Measurements from ENCODE around the gene G0S2. TPM values are rescaled to one million over a fixed set of nuclear protein-coding genes. Genes with fewer than 3 reads are reported as not detected.

The G0S2 gene
- total RNA-seq, 1 donor from 2014 or later, result 453 TPM

DNA sequence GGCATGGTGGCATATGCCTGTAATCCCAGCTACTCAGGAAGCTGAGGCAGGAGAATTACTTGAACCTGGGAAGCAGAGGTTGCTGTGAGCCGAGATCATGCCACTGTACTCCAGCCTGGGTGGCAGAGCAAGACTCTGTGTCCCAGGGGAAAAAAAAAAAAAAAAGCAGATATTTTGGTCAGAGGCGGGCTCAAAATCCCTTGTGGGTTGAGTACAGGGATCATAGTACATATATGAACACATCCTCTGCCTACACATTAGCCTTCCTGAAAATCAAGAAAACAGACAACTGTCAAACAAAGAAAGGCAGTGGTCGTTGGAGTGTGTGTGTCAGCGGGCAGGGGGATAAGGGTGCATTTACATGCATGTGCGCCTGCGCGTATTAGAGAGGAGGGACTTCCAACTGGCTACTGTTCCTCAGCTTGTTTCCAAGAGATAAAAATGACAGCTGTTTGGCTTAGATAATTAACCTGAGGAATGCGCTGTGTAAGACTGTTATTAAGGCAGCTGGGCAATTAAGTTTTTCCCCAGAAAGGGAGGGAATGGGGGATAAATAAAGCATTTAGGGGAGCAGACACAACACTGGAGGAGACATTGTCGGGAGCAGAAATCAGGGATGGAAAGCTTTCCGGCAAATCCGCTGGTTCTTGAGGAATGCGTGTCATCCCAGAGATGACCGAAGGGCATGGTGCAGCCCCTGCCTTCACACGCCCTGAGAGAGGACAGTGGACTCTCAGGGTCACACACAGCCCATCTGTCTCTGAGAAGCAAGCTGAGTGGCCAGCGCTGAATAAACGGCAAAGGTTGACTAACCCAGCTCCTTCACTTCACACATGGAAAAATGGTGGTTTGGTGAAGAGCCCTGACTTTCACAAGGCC lies 29.4 kb upstream of the G0S2 start:
- peak; percentile 60 for DNase-seq

DNA sequence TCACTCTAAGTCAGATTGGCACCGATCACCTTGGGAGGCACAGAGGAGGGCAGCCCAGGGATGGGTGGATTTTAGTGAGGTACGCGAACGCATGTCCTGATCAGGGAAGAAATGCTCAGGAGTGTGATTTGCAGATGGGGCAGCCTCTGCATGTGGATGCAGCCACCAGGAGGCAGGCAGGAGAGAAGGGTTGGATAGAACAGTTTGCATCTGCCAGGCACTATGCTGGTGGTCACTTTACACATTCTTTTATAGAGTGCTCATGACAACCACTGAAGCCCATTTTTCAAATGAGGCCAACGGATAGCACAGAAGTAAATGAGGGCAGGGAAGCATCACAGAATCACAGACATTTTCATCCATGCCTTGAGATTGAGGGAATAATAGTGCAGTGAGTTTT lies 28.7 kb upstream of the G0S2 start:
- intact Hi-C loops (cut with DNase I), result loop anchor here (2.0 kb wide), 1 partner anchor 28 kb away; the partner anchor contains the start of gene G0S2
- ATAC-seq (ENCODE audit: poor library complexity), result no peak
- DNase-seq, result no peak

More for the DNA sequence above, 29.4 kb upstream of the G0S2 start:
- ATAC-seq (ENCODE audit: poor library complexity), result peak; percentile 38
- intact Hi-C loops (cut with DNase I), result loop anchor here (2.0 kb wide), 1 partner anchor 29 kb away; the partner anchor contains the start of gene G0S2

DNA sequence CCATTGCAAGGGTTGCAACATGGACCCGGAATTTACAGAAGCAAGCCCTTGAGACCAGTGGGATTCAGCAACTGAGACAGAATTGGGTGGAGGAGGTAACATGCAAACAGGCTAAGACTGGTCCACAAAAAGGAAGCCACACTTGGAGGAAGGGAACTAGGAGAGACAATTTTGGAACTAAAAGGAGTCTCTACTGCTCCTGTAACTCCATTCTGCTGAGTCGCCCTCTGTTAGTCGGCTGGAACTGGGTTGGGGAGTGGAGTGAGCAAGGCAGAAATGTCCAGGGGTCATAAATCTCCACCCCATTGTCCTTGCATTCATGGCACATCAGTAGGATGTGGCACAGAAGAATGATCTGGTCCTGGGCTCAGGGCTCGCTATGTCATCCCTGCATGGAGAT lies 28.1 kb upstream of the G0S2 start:
- ATAC-seq (ENCODE audit: poor library complexity) (no peak), DNase-seq (no peak)
- intact Hi-C loops (cut with DNase I), result loop anchor here (2.0 kb wide), 1 partner anchor 28 kb away; the partner anchor contains the start of gene G0S2

DNA sequence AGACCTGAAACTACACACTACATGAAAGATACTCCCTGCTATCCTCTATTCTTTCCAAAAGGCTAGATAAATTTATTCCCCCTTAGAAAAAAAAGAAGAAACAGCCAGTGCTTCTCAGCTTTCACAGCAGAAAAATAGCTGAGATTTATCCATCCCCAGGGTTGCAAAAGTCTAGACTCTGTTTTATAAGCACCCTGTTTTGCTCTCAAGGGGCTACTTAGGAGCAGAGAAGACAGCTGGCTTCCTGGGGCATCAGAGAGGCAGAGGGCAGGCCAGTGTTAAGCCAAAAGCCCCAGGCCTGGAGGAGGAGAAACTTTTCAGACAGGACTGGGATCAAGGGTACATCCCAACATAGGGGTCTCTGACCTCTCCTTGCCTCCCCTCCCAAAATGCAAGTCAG lies 26.9 kb upstream of the G0S2 start:
- ATAC-seq (ENCODE audit: poor library complexity) (no peak), DNase-seq (no peak)
- intact Hi-C loops (cut with DNase I), result no loop called here

DNA sequence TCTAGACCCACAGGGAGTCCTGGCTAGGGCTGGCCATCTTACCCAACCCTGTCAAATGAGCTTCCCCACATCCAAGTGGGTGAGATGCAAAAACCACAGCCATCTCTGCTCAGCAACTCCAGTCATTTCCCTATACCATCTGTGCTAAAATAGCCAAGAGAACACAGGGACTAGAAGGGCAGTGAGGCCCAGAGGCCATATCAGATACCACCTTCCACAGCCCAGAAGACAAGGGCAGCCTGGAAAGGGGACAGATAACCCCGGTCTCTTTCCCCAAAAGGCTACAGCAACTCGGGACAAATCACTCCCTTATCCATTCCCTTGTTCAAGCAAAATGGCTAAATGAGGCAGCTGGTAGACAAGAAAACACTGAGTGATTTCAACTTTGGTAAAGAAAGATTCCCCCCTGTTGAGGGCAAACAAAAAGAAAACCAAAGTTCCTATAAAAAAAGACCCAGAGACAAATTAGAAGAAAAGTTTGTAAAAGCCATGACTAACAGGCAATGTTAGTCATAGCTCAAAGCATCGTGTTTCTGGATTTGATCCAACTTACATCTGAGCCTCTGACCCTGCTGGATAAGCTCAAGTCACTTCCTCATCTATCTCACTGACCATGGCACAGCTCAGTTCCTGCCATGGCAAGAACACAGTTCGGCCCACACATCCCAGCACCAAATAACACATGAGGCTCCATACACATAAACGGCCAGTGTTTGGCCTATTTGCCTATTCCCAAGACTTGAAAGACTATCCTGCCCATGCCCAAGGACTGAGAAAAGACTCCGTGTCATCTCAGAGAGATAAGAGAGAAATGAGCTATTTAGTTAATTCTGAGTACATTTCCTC lies 26.1 kb upstream of the G0S2 start:
- no peak for ATAC-seq (ENCODE audit: poor library complexity)
- DNase-seq, result no peak
- intact Hi-C loops (cut with DNase I), result no loop called here

DNA sequence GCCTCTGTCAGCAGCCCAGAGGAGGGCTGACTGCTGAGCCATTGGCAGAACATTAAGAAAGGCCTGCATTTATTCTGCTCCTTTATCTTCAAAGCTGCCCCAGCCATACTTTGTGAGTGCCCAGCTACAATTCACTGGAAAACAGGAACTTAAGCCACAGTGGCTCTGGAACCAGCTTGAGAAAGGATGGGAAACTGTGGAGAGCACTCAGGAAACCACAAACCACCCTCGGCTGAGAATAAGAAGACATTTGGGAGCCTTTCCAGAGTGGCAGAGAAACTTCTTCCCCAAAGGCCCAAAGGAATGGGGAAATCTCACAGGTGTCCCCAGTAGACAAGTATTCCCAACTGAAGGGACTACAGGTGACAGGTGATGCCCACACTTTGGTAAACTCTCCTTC lies 24.8 kb upstream of the G0S2 start:
- intact Hi-C loops (cut with DNase I), result no loop called here
- no peak for DNase-seq
- no peak for ATAC-seq (ENCODE audit: poor library complexity)

DNA sequence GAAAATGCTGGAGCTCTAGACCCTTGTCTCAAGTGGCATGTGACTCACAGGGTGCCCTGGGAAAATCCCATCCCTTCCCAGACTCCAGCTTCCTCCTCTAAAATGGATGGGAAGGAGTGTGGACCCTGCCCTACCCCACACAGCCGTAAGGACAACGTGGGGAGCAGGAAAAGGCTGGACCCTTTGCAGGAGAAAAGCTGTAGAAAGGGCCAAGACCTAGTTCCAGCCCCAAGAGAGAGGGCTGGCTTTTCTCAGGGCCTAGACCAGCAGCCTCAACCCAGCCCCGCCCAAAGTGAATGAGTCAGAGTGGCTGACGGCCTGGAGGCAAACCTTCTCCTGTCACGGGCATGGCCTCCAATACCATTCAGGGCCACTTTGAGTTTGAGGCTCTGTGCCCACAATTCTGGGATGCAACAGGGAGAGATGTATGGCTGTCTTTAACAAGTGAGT lies 24.0 kb upstream of the G0S2 start:
- ATAC-seq (ENCODE audit: poor library complexity) (peak; percentile 46), DNase-seq (peak; percentile 81)
- intact Hi-C loops (cut with DNase I), result no loop called here

DNA sequence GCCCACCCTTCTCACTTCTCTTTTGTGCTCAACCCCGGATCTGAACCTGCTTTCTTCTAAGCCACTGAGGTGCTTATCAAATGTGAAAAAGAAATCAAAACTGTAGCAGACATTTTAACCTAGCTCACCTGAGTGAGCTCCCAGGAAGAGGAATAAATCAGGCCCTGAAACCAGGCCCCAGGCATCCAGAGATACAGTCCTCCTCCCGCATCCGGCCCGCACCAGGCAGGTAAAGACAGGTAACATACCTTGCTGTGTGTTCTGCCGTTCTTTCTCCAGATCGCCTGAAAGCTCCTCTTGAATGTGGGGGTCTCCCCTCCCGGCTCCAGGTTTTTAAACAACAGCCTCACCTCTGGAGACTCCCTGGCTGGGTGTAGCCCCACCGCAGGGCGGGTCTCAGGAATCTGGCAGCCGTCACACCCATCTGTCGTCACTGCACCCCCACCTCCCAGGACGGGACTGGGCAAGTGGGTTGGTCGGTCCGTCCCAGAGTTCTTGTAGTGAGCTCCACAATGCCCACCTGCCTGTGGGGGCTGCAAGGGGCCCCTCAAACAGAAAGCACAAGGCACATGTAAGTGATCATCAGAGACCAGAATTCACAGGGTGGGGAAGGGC lies 23.0 kb upstream of the G0S2 start, which contains the start of gene LAMB3:
LAMB3 (minus strand) TSS at position 305 of the 615 bp plus-strand sequence. CDS start 1,481 bp downstream, outside the sequence.
- intact Hi-C loops (cut with DNase I), result no loop called here
- no peak for DNase-seq

DNA sequence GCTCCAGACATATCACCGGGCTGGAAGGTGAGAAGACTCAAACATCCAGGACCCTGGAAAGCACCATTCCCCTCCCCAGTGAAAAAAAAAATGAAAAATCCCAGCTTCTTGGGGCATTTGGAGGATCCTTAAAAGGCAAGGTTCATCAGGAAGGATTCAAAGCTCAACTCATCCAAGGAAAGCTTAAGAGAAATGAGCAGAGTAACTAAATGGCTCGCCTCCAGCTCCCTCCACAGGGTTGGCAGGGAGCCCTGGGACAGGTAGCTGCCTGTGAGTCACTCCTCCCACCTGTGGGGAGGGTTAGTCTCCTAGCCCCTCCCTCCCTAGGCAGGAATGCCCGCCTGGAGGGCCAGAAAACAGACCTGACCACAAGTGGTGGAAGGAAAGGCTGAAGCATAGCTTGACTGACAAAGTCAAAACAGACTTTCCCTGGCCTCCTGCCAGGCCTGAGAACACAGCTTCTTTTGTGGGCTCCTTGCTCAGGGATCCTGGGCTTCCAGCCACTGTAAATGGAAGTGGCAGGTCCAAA lies 22.3 kb upstream of the G0S2 start:
- intact Hi-C loops (cut with DNase I), result no loop called here
- DNase-seq (peak; percentile 82), ATAC-seq (ENCODE audit: poor library complexity) (peak; percentile 69)

More for the DNA sequence above, 23.0 kb upstream of the G0S2 start, which contains the start of gene LAMB3:
- no peak for ATAC-seq (ENCODE audit: poor library complexity)

DNA sequence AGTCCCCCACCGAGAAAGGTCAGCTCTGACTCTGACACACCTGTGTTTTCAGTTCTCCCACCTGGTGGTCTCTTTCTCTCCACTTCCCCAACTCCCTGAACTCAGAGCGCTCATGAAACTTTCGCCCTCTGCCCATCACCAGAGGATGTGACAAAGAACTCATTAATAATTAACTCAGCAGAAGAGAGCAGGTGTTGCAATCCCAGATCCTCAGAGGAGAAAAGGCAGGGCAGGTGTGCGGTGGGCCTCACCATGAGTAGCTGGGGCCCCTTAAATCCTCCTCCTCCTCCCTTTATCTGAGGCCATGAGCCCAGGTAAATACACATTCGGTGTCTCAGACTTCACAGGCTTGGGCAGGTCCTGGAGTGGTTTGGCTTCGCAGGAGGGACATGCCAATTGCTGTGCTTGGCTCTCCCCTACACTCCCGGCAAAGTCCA lies 21.3 kb upstream of the G0S2 start:
- ATAC-seq (ENCODE audit: poor library complexity) (no peak), DNase-seq (no peak)
- intact Hi-C loops (cut with DNase I), result no loop called here

DNA sequence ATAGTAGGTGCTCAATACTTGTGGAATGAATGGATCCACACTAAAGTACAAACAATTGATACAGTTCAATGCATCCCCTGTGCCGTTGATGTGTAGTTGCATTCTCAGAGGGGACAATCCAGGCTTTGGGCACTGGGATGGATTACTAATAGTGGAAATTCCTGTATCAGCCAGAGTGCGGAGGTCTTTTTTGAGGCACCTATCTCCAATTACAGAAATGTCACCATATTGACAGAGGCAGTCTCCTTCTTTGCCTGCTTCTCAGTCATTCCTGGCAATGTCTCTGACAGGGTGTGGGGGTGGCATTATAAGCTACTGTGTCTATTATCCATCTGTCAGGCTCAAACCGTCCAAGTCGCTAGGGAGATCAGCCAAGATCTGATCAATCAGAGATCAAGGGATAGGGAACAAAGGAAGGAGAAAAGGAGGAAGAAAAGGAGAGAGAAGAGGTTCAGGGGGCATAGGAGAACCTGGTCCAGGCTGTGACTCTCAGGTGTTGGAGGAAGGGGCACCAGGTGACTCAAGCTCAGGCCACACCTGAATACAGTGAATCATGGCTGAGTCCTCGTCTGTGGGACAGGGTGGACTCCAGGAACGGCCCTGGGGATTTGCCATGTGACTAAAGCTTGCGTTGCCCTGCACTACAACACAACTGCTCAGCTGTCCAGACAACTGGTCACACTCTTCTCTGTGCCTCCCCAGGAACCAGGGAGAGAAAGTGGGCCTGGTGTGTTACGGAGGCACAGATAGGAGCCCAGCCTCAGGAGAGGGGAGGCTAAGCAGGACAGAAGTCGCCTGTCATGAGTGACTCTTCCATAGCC lies 19.6 kb upstream of the G0S2 start:
- ATAC-seq (ENCODE audit: poor library complexity), result no peak

DNA sequence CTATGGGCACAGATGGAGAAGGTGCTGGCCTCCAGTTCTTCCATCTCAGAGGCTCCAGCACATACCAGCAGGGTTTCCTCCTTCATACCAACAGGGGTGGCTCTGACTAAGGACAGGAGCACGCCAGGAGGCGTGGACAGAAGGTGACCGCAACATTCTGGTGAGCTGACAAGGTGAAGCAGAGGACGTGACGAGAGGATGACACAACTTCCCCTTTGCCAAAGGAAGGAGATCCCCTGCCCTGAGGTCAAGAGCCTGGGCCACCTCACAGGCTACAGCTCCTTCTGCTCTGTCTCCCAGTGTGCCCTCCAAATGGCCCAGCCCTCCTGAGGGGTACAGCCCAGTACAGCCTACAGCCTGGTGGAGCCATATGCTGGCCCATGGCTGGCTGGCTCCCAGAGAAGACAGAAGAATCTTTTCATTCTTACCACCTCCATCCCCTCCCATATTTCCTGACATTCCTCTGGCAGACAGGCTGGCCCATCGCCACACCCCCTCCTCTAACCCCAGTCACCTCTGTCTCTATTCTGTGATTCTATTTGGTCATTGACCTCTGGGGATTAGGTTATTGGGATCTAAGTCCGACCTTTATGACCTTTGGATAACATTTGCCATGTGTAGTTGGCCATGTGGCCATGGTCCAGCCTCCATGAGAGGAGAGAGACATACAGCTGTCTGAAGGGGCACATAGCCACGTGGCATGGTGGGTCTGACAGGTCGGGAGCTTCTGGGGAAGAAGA lies 17.9 kb upstream of the G0S2 start:
- no peak for DNase-seq
- intact Hi-C loops (cut with DNase I), result no loop called here
- ATAC-seq (ENCODE audit: poor library complexity), result no peak

More for the DNA sequence above, 19.6 kb upstream of the G0S2 start:
- no peak for DNase-seq
- intact Hi-C loops (cut with DNase I), result no loop called here

DNA sequence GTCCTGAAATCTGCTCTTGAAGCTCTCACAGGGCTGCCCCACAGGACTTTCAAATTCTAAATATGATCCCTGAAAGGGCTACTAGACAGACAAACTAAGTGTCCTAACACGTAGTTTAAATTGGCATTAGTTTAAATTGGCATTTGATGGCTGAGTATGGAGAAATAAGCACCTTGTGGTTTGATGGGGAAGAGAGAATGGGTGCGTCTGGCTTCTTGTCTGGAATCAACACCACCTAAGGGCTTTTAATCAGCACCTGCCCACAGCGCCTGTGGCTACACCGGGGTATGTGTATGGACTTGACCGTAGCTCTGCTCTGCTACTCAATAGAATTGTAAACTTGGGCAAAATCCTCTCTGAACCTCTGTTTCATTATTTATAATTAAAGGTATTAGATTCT lies 17.3 kb upstream of the G0S2 start:
- DNase-seq, result no peak
- intact Hi-C loops (cut with DNase I), result no loop called here
- no peak for ATAC-seq (ENCODE audit: poor library complexity)

DNA sequence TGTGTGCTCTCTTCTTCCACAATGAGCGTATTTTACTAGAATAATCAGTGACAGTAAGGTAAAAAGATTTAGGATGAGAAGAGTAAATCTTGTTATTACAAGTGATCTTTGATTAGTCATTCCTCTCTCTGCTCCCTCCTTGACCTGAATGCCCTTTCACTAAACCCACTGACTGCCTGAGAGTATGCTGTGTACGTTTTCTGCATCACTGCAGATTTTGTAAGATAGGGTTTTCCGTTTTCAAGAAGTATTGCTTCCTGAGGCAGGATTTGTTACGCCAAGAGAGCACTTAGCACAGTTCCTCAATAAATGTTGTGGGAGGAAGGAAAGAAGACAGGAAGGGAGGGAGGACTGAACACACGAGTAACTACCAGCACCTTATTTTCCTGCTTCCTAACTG lies 15.3 kb upstream of the G0S2 start:
- DNase-seq (no peak), ATAC-seq (ENCODE audit: poor library complexity) (peak; percentile 20)
- intact Hi-C loops (cut with DNase I), result no loop called here

DNA sequence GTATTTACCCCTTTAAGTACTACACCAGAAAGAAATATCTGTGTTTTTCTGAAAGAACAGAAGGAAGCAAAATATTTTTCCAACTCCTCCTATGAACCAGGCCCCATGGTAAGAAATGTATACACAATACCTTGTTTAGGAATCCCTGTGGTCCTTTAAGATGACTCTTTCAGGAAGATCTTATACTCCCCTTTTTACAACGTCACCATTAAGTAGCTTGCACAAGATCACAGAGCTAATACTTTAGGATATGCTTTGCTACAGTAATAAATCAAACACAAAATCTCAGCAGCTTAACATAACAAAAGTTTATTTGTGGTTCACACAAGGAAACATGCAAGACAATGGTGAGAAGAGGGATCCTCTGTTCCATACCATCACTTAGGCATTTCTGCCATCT lies 14.1 kb upstream of the G0S2 start:
- DNase-seq (no peak), ATAC-seq (ENCODE audit: poor library complexity) (no peak)
- intact Hi-C loops (cut with DNase I), result no loop called here

DNA sequence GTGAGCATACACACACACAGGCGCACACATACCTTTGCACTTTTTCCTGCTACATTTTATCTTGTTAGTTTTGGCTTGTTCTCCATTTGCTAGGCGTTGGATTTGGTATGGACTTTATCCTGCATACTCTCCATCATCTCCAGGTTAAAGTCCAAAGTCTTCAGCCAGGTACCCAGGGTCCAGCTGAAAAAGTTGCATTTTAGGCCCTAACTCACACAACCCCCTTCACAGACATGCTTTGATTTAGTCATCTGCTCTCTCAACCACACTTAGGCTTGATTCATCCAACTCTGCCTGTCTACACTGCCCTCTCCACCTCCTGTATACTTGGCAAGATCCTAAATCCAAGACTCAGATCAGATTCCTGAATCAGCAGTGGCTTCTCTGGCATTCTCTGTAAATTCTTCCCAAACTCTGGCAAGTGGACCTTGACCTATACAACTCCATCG lies 12.3 kb upstream of the G0S2 start:
- no peak for ATAC-seq (ENCODE audit: poor library complexity)
- DNase-seq, result no peak
- intact Hi-C loops (cut with DNase I), result no loop called here

DNA sequence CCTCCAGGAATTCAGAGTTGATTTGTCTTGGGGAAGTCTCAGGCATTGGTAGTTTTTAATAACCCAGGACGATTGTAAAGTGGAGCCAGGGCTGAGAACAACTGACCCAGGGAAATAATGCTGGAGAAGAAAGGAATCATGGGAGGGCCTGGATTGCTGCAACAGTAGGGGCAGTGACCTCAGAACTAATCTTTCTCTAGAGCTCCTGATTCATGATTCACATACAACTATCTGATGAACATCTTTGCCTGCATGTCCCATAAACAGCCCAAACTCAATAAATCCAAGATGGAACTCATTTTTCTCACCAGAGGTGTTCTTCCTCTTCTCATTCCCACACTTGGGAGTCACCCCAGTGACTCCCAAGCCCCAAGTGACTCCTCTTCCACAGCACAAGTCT lies 8.1 kb upstream of the G0S2 start:
- intact Hi-C loops (cut with DNase I), result no loop called here
- DNase-seq (no peak), ATAC-seq (ENCODE audit: poor library complexity) (no peak)
